GF-D8 (cell line): Measurements from ENCODE around the gene SORCS2.

Source experiments
- DNase-seq: peaks from one replicate; lab custom pipeline; 2025; lab: John Stamatoyannopoulos, UW

Gene SORCS2

GRCh38 chr4:7270121-7270520 lies 77.8 kb downstream of the SORCS2 start:
- no peak for DNase-seq

- no peak for DNase-seq
Observed at GRCh38 chr4:7272404-7272803, 80.1 kb downstream of the SORCS2 start.

GRCh38 chr4:7273738-7274297 lies 81.5 kb downstream of the SORCS2 start:
- DNase-seq = no peak

- DNase-seq = no peak
Observed at GRCh38 chr4:7275067-7275466, 82.7 kb downstream of the SORCS2 start.

GRCh38 chr4:7275490-7276154 lies 83.3 kb downstream of the SORCS2 start:
- DNase-seq = no peak

GRCh38 chr4:7276515-7276914 lies 84.2 kb downstream of the SORCS2 start:
- no peak for DNase-seq

GRCh38 chr4:7278071-7278765 lies 85.9 kb downstream of the SORCS2 start:
- no peak for DNase-seq

- no peak for DNase-seq
Observed at GRCh38 chr4:7278981-7279380, 86.6 kb downstream of the SORCS2 start.

GRCh38 chr4:7279902-7280301 lies 87.6 kb downstream of the SORCS2 start:
- DNase-seq = no peak

GRCh38 chr4:7280926-7281690 lies 88.8 kb downstream of the SORCS2 start:
- no peak for DNase-seq

GRCh38 chr4:7281691-7282665 lies 89.6 kb downstream of the SORCS2 start:
- no peak for DNase-seq

- DNase-seq = no peak
Observed at GRCh38 chr4:7282786-7283440, 90.6 kb downstream of the SORCS2 start.

GRCh38 chr4:7285244-7286094 lies 93.1 kb downstream of the SORCS2 start:
- no peak for DNase-seq

- no peak for DNase-seq
Observed at GRCh38 chr4:7286170-7286569, 93.8 kb downstream of the SORCS2 start.

GRCh38 chr4:7286798-7287197 lies 94.5 kb downstream of the SORCS2 start:
- no peak for DNase-seq

- no peak for DNase-seq
Observed at GRCh38 chr4:7287274-7287917, 95.1 kb downstream of the SORCS2 start.

GRCh38 chr4:7287918-7288280 lies 95.6 kb downstream of the SORCS2 start:
- no peak for DNase-seq

GRCh38 chr4:7288751-7289523 lies 96.6 kb downstream of the SORCS2 start:
- DNase-seq = no peak

GRCh38 chr4:7289589-7289988 lies 97.3 kb downstream of the SORCS2 start:
- no peak for DNase-seq
